GM19397 (cell line): ENCODE data around the gene LAMA2.

Experiments
- ATAC-seq: cut with Tn5 transposase; IDR thresholded peaks from one replicate; pipeline ENCODE4 v1.9.1; 2021; ENCODE audit warnings: mild to moderate bottlenecking, moderate library complexity; ENCODE audit not compliant: unreplicated experiment

The LAMA2 gene

GRCh38 chr6:129419324-129419723 lies 536.4 kb downstream of the LAMA2 start:
- ATAC-seq: no peak

GRCh38 chr6:129426343-129426742 lies 543.4 kb downstream of the LAMA2 start:
- ATAC-seq: no peak

GRCh38 chr6:129429956-129430355 lies 547.0 kb downstream of the LAMA2 start:
- ATAC-seq: no peak

- no peak for ATAC-seq
Measured at GRCh38 chr6:129432738-129433137, 549.8 kb downstream of the LAMA2 start.

- no peak for ATAC-seq
Measured at GRCh38 chr6:129434091-129434490, 551.2 kb downstream of the LAMA2 start.

- no peak for ATAC-seq
Measured at GRCh38 chr6:129440691-129441090, 557.8 kb downstream of the LAMA2 start.

- no peak for ATAC-seq
Measured at GRCh38 chr6:129444683-129445082, 561.7 kb downstream of the LAMA2 start.

- no peak for ATAC-seq
Measured at GRCh38 chr6:129446272-129447197, 563.6 kb downstream of the LAMA2 start.

- no peak for ATAC-seq
Measured at GRCh38 chr6:129447198-129447565, 564.2 kb downstream of the LAMA2 start.

GRCh38 chr6:129448965-129449364 lies 566.0 kb downstream of the LAMA2 start:
- ATAC-seq: peak; percentile 98

GRCh38 chr6:129451187-129451586 lies 568.2 kb downstream of the LAMA2 start:
- no peak for ATAC-seq

GRCh38 chr6:129453073-129453472 lies 570.1 kb downstream of the LAMA2 start:
- ATAC-seq: no peak

GRCh38 chr6:129454488-129454887 lies 571.5 kb downstream of the LAMA2 start:
- ATAC-seq: no peak

GRCh38 chr6:129455126-129455769 lies 572.3 kb downstream of the LAMA2 start:
- ATAC-seq: no peak

- no peak for ATAC-seq
Measured at GRCh38 chr6:129460221-129460620, 577.3 kb downstream of the LAMA2 start.

- ATAC-seq: no peak
Measured at GRCh38 chr6:129469070-129469662, 586.2 kb downstream of the LAMA2 start.

- ATAC-seq: no peak
Measured at GRCh38 chr6:129472239-129472638, 589.3 kb downstream of the LAMA2 start.

GRCh38 chr6:129473546-129473945 lies 590.6 kb downstream of the LAMA2 start:
- ATAC-seq: no peak

GRCh38 chr6:129475477-129476247 lies 592.7 kb downstream of the LAMA2 start:
- ATAC-seq: no peak

GRCh38 chr6:129476248-129476564 lies 593.3 kb downstream of the LAMA2 start:
- ATAC-seq: no peak

GRCh38 chr6:129476810-129477209 lies 593.9 kb downstream of the LAMA2 start:
- no peak for ATAC-seq
